WI38 (cell line): ENCODE measurements around the gene IRX2.

Experiments
- H3K4me3 ChIP-seq: 2 replicates; pipeline ENCODE4 v1.5.1; 2011; ENCODE audit warnings: low read depth, mild to moderate bottlenecking, control low read depth, low read length
- TF ChIP-seq, protein P1 (sequence below): IDR thresholded peaks from 2 replicates; pipeline ENCODE4 v1.5.1; 2012; ENCODE audit warnings: low read depth, mild to moderate bottlenecking, control low read depth, low read length

IRX2 gene

DNA sequence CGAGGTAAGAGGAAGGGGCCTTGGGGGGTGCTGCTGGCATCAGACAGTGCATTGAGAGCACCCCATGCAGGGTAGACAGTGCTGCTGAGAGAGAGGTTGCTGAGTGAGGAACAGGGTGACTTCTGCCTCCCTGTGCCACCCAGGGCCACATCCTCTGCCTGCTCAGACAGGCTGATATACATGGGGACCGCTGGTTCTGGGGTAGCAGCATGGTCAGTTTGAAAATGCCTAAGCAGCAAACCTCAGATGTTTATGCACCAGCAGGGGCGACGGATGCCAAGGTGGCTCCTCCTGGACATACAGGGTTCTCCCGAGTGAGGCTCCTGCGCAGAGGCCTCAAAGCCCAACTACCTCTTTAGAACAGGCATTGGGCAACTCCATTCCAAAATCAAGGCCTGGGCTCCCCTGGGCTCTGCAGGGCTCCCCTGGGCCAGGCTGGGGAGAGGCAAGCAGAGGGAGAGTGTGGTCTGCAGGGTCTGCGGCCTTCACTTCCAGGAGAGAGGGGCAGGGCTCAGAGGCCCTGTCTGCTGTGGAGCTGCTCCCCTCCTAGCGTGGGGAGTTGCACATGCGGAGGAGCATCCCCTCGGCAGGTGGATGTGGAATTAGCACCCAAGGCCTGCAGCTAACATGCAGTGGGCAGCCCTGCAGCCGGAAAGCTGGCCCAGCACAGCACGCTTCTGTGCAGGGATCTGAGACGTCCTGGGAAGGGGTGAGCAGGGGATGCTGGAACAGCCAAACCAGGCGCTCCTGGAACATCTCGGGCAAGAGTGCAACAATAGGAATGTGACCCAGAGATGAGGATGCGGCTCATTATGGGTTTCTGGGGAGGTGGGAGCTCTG is 46.5 kb downstream of the IRX2 start:
- H3K4me3 ChIP-seq = no peak overlapping the region
- TF ChIP-seq, protein P1, sequence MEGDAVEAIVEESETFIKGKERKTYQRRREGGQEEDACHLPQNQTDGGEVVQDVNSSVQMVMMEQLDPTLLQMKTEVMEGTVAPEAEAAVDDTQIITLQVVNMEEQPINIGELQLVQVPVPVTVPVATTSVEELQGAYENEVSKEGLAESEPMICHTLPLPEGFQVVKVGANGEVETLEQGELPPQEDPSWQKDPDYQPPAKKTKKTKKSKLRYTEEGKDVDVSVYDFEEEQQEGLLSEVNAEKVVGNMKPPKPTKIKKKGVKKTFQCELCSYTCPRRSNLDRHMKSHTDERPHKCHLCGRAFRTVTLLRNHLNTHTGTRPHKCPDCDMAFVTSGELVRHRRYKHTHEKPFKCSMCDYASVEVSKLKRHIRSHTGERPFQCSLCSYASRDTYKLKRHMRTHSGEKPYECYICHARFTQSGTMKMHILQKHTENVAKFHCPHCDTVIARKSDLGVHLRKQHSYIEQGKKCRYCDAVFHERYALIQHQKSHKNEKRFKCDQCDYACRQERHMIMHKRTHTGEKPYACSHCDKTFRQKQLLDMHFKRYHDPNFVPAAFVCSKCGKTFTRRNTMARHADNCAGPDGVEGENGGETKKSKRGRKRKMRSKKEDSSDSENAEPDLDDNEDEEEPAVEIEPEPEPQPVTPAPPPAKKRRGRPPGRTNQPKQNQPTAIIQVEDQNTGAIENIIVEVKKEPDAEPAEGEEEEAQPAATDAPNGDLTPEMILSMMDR = no peak

GRCh38 chr5:2704111-2704510 is 47.4 kb downstream of the IRX2 start:
- no peak overlapping the region for H3K4me3 ChIP-seq
- TF ChIP-seq, protein P1 = no peak

DNA sequence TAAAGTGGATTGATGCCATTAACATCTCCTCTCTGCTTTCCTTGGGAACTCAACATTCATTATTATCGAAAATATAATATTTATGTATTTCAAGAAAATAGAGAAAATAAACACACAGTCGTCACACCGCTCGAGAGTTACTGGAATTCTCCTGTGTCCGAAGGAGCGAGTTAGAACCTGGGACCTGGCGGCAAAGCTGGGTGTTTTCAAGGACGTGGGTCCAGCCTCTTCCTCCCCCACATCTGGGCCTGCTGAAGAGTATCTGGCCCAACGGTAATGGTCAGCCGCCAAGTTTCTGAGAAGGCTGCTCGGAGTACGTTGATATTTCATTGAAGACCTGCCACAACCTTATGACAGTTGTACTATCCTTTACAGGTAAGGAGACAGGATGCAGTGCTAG is 47.9 kb downstream of the IRX2 start:
- TF ChIP-seq, protein P1 = no peak
- H3K4me3 ChIP-seq = no peak overlapping the region

DNA sequence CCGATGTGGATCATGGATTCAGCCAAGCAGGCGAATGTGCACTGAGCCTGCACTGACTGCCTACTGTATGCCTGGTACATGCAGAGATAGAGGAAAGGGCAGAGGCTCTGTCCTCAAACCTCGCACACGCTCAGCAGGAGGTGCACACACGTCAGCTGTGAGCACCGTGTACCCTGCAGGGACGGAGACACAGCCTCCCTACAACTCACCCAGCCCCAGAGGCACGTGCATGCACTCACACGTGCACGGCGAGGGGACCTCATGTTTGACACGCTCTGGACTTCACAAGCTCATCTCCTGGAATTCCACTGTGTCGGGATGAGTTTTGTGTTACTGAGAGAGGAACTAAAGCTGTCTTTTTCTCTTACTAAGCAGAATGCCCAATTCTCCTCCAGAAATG is 48.4 kb downstream of the IRX2 start:
- TF ChIP-seq, protein P1 = no peak
- no peak overlapping the region for H3K4me3 ChIP-seq

- TF ChIP-seq, protein P1 = no peak
- H3K4me3 ChIP-seq = no peak overlapping the region
Measured at GRCh38 chr5:2702096-2702879, 49.2 kb downstream of the IRX2 start.

- TF ChIP-seq, protein P1 = no peak
- H3K4me3 ChIP-seq = no peak overlapping the region
Measured at GRCh38 chr5:2701592-2701991, 49.9 kb downstream of the IRX2 start.

DNA sequence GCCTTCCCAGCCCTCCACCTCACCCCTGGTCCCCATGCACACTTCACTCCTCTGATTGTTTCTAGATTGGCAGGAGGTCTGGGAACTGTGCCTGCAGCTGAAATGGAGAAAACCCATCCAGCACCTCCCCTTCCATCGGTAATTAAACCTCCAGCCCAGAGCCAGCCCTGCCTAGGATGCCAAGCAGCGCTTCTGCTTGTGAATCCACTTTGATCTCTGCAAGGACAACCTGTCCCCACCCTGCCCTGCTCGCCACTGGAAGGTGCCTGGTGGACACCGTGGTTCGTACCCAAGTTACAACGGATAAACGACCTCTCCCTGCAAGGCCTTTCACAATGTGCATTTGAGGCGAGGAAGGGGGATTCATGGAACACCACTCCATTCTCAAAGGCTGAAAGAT is 50.6 kb downstream of the IRX2 start:
- TF ChIP-seq, protein P1 = no peak
- no peak overlapping the region for H3K4me3 ChIP-seq
